HuH-7.5 (cell line): ENCODE data around the gene RSPH1.

Source experiments
- DNase-seq: peaks from one replicate; pipeline ENCODE4 v3.0.0; 2011; ENCODE audit warnings: low spot score

Gene RSPH1

GRCh38 chr21:42513151-42513984 lies 17.3 kb upstream of the RSPH1 start, which contains the start of gene SLC37A1:
Gene SLC37A1 (plus strand): TSS chr21:42513852. CDS start chr21:42518455, 4,603 bp downstream.
- no peak for DNase-seq

GRCh38 chr21:42512346-42513034 lies 16.5 kb upstream of the RSPH1 start:
- no peak for DNase-seq

GRCh38 chr21:42509244-42509643 lies 13.2 kb upstream of the RSPH1 start:
- no peak for DNase-seq

GRCh38 chr21:42508371-42508770 lies 12.3 kb upstream of the RSPH1 start:
- DNase-seq = peak; percentile 48

GRCh38 chr21:42507418-42507817 lies 11.4 kb upstream of the RSPH1 start:
- no peak for DNase-seq

- DNase-seq = no peak
Measured at GRCh38 chr21:42505090-42505726, 9.2 kb upstream of the RSPH1 start.

GRCh38 chr21:42503711-42504110 lies 7.7 kb upstream of the RSPH1 start:
- DNase-seq = no peak

- no peak for DNase-seq
Measured at GRCh38 chr21:42500736-42501135, 4.7 kb upstream of the RSPH1 start.

GRCh38 chr21:42500225-42500624 lies 4.2 kb upstream of the RSPH1 start:
- DNase-seq = no peak

GRCh38 chr21:42499444-42500112 lies 3.6 kb upstream of the RSPH1 start:
- no peak for DNase-seq

- DNase-seq = no peak
Measured at GRCh38 chr21:42498012-42498411, 2.0 kb upstream of the RSPH1 start.

- no peak for DNase-seq
Measured at GRCh38 chr21:42496839-42497202, 797 bp upstream of the RSPH1 start.

GRCh38 chr21:42495765-42496119 lies 282 bp downstream of the RSPH1 start:
- DNase-seq = peak; percentile 24

GRCh38 chr21:42495027-42495426 lies 997 bp downstream of the RSPH1 start:
- no peak for DNase-seq

GRCh38 chr21:42493109-42494060 lies 2.6 kb downstream of the RSPH1 start:
- no peak for DNase-seq

- no peak for DNase-seq
Measured at GRCh38 chr21:42492201-42492600, 3.8 kb downstream of the RSPH1 start.

- DNase-seq = no peak
Measured at GRCh38 chr21:42491328-42491727, 4.7 kb downstream of the RSPH1 start.

- DNase-seq = no peak
Measured at GRCh38 chr21:42490720-42491119, 5.3 kb downstream of the RSPH1 start.

GRCh38 chr21:42489991-42490390 lies 6.0 kb downstream of the RSPH1 start:
- no peak for DNase-seq

- no peak for DNase-seq
Measured at GRCh38 chr21:42489006-42489563, 6.9 kb downstream of the RSPH1 start.

GRCh38 chr21:42486531-42486930 lies 9.5 kb downstream of the RSPH1 start:
- DNase-seq = no peak
